Occipital lobe (tissue), 2 donors: ENCODE data around the gene LARGE1. TPM values are rescaled to one million over a fixed set of nuclear protein-coding genes. Genes with fewer than 3 reads are reported as not detected.

Experiments used
- DNase-seq: peaks from one replicate; lab custom pipeline; 2025; lab: John Stamatoyannopoulos, UW
- total RNA-seq: library from RNA; depleted of rRNA; stranded (reverse); fragments of >200 nt; gene quantifications from one replicate; pipeline ENCODE4 v1.2.3, GENCODE V29; 2014

Gene LARGE1
- total RNA-seq, 1 donor from 2014 or later: 37.3 TPM

DNA sequence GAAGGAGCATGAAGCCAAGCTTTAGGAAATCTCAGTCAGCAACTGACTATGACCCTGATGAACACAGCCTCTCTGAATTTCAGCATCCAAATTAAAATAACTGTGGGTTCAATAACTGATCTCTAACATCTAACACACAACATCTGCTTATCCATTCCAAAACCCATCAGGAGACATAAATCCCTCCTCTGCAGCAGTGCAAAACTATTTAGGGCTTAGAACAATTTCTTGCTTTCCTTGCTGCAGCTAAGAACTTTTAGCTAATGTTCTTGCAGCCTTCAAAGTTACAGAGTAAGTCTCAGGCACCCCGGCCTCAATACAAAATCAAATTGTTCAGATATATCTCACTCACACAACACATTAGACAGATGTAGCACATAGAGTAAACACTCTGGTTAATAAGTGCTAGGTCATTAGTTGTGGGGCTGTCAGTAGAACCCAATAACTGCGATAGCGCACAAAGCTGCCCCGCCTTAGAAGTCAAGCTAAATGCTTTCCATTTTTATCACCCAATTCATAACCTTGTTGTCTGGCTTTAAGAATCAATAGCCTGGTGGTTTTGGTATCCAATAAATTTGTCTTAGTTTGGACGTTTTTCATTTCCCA lies 139.6 kb downstream of the LARGE1 start:
- DNase-seq: no peak

DNA sequence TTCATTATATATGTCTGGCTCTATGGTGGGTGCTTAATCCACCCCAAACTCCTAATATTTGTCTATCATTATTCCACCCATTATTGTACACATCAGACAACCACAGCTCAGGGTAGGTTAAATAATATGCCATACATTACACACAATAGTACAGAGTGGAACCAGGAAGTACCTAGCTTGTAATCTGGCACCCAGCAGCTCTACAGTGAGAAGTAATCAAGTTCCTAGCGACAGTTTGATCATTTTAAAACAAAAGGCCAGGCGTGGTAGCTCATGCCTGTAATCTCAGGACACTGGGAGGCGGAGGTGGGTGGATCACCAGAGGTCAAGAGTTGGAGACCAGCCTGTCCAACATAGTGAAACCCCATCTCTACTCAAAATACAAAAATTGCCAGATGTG lies 141.0 kb downstream of the LARGE1 start:
- no peak for DNase-seq

DNA sequence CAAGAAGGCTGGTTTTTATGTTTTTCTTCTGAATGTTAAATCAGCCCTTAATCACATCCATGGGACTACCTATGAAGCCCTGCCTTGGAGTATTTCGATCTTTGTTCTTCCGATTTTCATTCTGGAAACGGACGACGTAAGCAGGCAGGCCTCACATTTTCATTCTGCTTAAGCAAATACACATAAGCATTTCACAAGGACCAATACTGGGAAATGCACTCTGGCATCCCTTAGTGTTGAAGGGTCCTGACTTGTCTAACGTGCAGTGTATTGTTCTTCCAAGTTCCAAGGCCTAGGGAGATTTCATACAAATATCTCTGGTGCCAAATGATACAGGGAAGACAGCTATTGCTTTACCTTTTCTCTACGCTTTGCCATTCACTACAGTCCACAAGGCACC lies 143.8 kb downstream of the LARGE1 start:
- DNase-seq: no peak

GRCh38 chr22:33774781-33775180 lies 145.5 kb downstream of the LARGE1 start:
- DNase-seq: no peak

DNA sequence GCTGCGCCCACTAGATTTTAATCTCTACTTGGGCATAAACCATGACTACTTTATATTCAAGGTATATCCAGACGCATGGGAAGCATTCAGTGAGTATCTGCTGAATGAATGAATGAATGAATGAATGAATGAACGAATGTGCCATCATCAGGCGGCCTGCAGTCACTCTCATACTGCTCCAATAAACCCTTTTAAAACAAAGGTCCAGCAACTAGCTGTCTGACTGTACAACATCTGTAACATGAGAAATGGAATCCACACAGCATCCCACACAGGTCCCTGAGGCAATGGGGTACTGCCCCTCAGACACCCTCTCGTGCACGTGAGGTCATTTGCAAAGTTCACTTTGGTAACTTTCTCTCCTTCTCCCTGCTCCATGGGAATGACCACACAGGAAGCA lies 147.5 kb downstream of the LARGE1 start:
- DNase-seq: no peak

GRCh38 chr22:33771136-33771535 lies 149.1 kb downstream of the LARGE1 start:
- DNase-seq: no peak

DNA sequence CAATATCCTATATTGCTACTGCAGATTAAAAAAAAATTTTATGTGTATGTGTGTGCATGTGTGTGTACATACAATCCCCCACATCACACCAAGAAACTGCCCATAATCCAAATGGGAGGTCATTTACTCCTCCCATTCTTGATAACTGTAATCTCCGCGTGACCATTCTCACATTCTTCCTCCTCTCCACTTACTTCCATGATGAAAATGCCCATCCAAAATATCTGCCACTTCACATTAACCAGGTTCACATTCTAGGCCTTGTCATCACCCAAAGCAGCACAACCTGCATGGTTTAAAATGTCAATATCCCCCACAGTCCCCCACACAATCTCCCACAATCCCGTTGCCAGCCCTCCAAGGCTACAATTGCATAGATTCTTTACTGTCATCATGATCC lies 149.6 kb downstream of the LARGE1 start:
- no peak for DNase-seq

GRCh38 chr22:33766091-33766490 lies 154.2 kb downstream of the LARGE1 start:
- no peak for DNase-seq

- no peak for DNase-seq
These were observed 161.3 kb downstream of the LARGE1 start for GRCh38 chr22:33758961-33759360.

- DNase-seq: no peak
These were observed 162.3 kb downstream of the LARGE1 start for GRCh38 chr22:33757802-33758483.

- DNase-seq: no peak
These were observed 163.1 kb downstream of the LARGE1 start for GRCh38 chr22:33757041-33757801.

DNA sequence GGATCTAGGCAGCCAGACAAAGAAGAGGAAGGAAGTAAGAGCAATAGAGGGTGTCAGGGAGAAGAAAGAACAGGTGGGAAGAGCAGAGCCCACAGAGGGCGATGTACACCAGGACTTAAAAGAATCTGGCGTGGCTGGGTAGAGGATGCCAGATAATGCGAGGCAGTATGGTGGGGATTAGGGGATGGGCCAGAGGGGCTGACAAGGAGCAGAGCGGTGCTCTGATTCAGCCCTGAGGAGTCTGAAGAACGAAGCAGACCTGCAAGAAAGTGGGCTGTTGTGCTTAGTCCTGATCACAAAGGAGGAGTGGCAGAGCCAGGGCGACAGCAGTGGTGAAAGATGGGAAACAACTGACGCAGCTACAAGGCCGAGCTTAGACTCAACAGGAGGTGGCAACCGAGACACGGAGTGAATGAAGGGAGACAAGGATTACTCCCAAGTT lies 163.7 kb downstream of the LARGE1 start:
- no peak for DNase-seq

DNA sequence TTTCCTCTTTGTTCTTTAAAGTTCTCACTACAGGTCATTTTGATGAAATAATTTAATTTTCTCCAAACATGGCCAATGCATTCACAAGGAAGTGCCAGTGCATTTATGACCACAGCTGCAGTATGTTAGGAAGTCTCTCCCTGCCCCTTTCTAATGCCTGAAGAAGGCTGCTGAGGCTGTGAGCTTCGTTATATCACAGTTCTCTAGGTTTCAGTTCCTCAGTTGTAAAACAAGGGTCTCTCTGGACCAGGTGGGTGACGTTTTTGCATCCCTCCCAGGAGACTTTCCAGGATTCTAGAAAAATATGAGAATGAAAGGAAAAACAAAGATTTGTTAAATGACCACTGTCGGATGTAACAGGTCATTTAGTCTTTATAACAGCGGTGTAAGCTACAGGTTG lies 171.6 kb downstream of the LARGE1 start:
- no peak for DNase-seq

- DNase-seq: no peak
These were observed 172.6 kb downstream of the LARGE1 start for GRCh38 chr22:33747576-33748180.

GRCh38 chr22:33747029-33747428 lies 173.2 kb downstream of the LARGE1 start:
- DNase-seq: no peak

GRCh38 chr22:33746501-33746928 lies 173.8 kb downstream of the LARGE1 start:
- DNase-seq: no peak

DNA sequence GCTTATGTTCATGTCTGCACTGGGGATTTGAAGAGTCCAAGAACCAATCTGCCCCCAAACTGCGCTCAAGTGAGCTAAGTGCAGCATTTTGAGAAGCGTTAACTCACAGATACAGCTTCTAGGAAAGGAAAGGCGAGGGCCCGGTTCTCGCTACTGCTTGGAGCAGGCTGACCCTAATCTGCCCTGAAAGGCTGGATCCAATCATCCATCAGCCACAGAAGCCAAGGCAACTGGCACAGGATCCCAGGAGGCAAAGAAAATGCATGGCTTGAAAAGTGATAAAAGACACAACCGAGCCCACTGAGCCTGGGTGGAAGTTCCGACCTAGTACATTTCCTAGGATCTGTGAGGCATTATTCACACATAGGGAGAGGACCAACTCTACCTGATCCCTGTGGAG lies 174.8 kb downstream of the LARGE1 start:
- DNase-seq: no peak

GRCh38 chr22:33743756-33744155 lies 176.5 kb downstream of the LARGE1 start:
- DNase-seq: no peak

DNA sequence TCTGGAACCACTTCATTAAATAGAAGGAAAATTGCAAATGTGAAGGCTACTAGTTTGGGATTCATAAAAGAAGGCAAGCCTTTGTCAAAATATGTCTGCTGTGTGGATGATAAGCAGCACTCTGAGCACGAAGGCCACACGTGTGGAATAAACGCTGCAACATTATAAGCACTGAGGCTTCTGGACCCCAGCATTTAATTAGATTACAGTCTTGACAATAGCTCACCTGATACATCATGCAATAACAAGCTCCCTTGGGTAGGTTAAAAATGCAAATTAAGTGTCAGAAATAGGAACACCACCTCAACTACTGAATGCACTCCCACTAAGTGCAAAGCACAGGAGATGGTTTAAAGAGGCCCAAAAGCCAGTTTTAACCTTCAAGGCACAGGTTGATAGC lies 179.3 kb downstream of the LARGE1 start:
- DNase-seq: no peak

DNA sequence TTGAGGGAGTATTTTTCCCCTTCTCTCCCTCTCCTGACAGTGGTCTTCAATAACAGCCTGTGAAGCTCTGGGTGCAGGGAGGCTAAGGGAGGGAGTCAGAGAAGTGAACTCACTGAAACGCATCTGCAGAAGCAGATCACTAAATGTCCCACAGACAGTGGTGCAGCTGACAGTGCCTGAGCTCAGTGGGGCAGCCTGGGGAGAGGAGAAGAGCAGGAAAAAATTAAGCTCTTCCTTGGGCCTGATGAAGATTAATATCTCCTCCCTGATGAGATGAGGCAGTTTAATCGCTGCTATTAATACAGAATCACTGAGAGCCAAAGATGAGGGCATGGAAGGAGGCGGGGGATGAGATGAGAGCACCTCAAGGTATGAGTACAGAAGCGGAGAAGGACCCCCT lies 180.8 kb downstream of the LARGE1 start:
- DNase-seq: no peak

- DNase-seq: no peak
These were observed 182.6 kb downstream of the LARGE1 start for GRCh38 chr22:33737662-33738061.

- DNase-seq: no peak
These were observed 184.3 kb downstream of the LARGE1 start for GRCh38 chr22:33735978-33736377.
